GM12878 (cell line): Measurements from ENCODE around the gene IL17RA. TPM values are rescaled to one million over a fixed set of nuclear protein-coding genes. Genes with fewer than 3 reads are reported as not detected.

Experiments used
- ATAC-seq: fragments of 200-7000 bp; cut with Tn5 transposase; 3 replicates; pipeline ENCODE4 v1.9.1; 2020; ENCODE audit warnings: mild to moderate bottlenecking, moderate library complexity
- BruUV-seq: library from RNA; stranded (reverse); fragments of 400-500 nt; replicated peaks from 2 replicates; lab custom pipeline; 2021; lab: Mats Ljungman, UMichigan
- CTCF ChIA-PET: fragments of 300-600 bp; sonication (Branson Sonifier 250); formaldehyde crosslinking; extraction: SDS; loops from one replicate; lab custom pipeline; 2021; ENCODE audit warnings: inconsistent platforms; lab: Yijun Ruan, JAX
- POLR2A ChIA-PET: fragments of 350-600 bp; formaldehyde crosslinking; extraction: SDS; loops from one replicate; lab custom pipeline; 2021; ENCODE audit warnings: inconsistent platforms; lab: Charles Lee
- RAD21 ChIA-PET: fragments of 300-600 bp; sonication (Branson Sonifier 250); formaldehyde crosslinking; loops from one replicate; lab custom pipeline; 2023; ENCODE audit warnings: antibody characterized with exemption; ENCODE audit not compliant: unreplicated experiment; lab: Charles Lee
- SMC1A ChIA-PET: fragments of 300-600 bp; sonication (Branson Sonifier 250); formaldehyde crosslinking; loops from one replicate; lab custom pipeline; 2023; ENCODE audit not compliant: unreplicated experiment, uncharacterized antibody; lab: Charles Lee
- DNase-seq: peaks from one replicate; pipeline ENCODE4 v3.0.0-alpha.2; 2011; ENCODE audit warnings: low read depth, low spot score
- FAIRE-seq: peaks from 3 replicates; lab custom pipeline; 2011; peaks lifted over from hg19 to GRCh38; lab: Jason Lieb, UNC
- H2AFZ ChIP-seq: 2 replicates; pipeline ENCODE4 v1.6.0; 2011; ENCODE audit warnings: low read depth, low read length, control low read depth; ENCODE audit not compliant: control insufficient read depth
- H3K27ac ChIP-seq: 2 replicates; pipeline ENCODE4 v1.5.1; 2011; ENCODE audit warnings: control low read depth; ENCODE audit not compliant: control insufficient read depth, insufficient read depth
- H3K27me3 ChIP-seq, 2 experiments: replicated peaks in 1 of 2; 2 replicates each; pipeline versions ENCODE4 v1.6.0 to v1.6.1; 2011; ENCODE audit warnings: low read length in 1 of 2; ENCODE audit not compliant: control insufficient read depth in 2 of 2, insufficient read depth in 2 of 2
- H3K36me3 ChIP-seq, 2 experiments: 2 replicates each; pipeline ENCODE4 v1.5.1; 2011; ENCODE audit warnings: low read length in 1 of 2; ENCODE audit not compliant: control insufficient read depth in 2 of 2, insufficient read depth in 2 of 2
- H3K4me1 ChIP-seq: 2 replicates; pipeline ENCODE4 v1.6.1; 2011; ENCODE audit warnings: mild to moderate bottlenecking, low read length, moderate library complexity, mixed read lengths; ENCODE audit not compliant: control insufficient read depth, insufficient read depth
- H3K4me2 ChIP-seq: 2 replicates; pipeline ENCODE4 v1.6.0; 2011; ENCODE audit warnings: control low read depth; ENCODE audit not compliant: control insufficient read depth, insufficient read depth
- H3K4me3 ChIP-seq: fragments of 200-600 bp; sonication (generic); 2 replicates; pipeline ENCODE4 v1.5.1; 2016
- H3K79me2 ChIP-seq: 2 replicates; pipeline ENCODE4 v1.6.0; 2011; ENCODE audit warnings: low read length; ENCODE audit not compliant: control insufficient read depth, insufficient read depth
- H3K9ac ChIP-seq: 2 replicates; pipeline ENCODE4 v1.8.0; 2011; ENCODE audit warnings: low read length, control low read depth, mixed read lengths; ENCODE audit not compliant: control insufficient read depth, insufficient read depth
- H3K9me3 ChIP-seq: replicated peaks from 3 replicates; pipeline ENCODE4 v1.5.1; 2011; ENCODE audit warnings: mild to moderate bottlenecking, low read length; ENCODE audit not compliant: control insufficient read depth, insufficient read depth
- H4K20me1 ChIP-seq: 2 replicates; pipeline ENCODE4 v1.6.0; 2011; ENCODE audit not compliant: control insufficient read depth, insufficient read depth
- CBX3 ChIP-seq: fragments of 200-600 bp; sonication (generic); IDR thresholded peaks from 2 replicates; pipeline ENCODE4 v1.6.1; 2016; ENCODE audit warnings: low read depth, borderline replicate concordance
- EZH2 ChIP-seq: IDR thresholded peaks from 2 replicates; pipeline ENCODE4 v1.6.1; 2012; ENCODE audit warnings: low read depth, mild to moderate bottlenecking, control low read depth, inconsistent platforms, low read length, borderline replicate concordance; ENCODE audit not compliant: control insufficient read depth
- NFYA ChIP-seq: IDR thresholded peaks from 2 replicates; pipeline ENCODE4 v1.6.1; 2011; ENCODE audit warnings: low read depth, mild to moderate bottlenecking, low read length, improper control_type of control experiment, borderline replicate concordance
- PML ChIP-seq: IDR thresholded peaks from 2 replicates; pipeline ENCODE4 v1.6.1; 2012; ENCODE audit warnings: low read length, inconsistent platforms
- WGBS: methylation state at CpG from one replicate; pipeline ENCODE4 v1.1.6; 2016; ENCODE audit warnings: low lambda C conversion rate; ENCODE audit not compliant: insufficient replicate concordance, insufficient coverage; ENCODE audit errors: missing lambda C conversion rate; 5-methylcytosine and 5-hydroxymethylcytosine counted together
- in situ Hi-C: fragments of 300-500 bp; cut with MboI; formaldehyde crosslinking; loops from 9 replicates; pipeline ENCODE4 v1.14.3; 2018; ENCODE audit warnings: mixed read lengths
- intact Hi-C: fragments of 100-400 bp; cut with micrococcal nuclease; formaldehyde crosslinking; loops from one replicate; pipeline ENCODE4 v1.14.2; 2022; ENCODE audit not compliant: unreplicated experiment
- polyA plus RNA-seq, 11 experiments: library from polyadenylated mRNA; depleted of rRNA in 4 of 11; unstranded in 6 of 11; stranded (reverse) in 5 of 11; fragments of >200 nt; fragmentation: Nextera tagmentation in 4 of 11; fragmentation: Illumina TruSeq in 1 of 11; extraction: Ambion mirVana in 4 of 11; extraction: Trizol in 1 of 11; gene quantifications; 1 replicate in 1 of 11; 2 replicates in 10 of 11; pipeline versions ENCODE4 v1.2.1 to v1.2.3, GENCODE V29; 2011 to 2016; ENCODE audit warnings: inconsistent platforms in 2 of 11, missing spikeins in 2 of 11, low read depth in 1 of 11
- total RNA-seq, 4 experiments: library from RNA; depleted of rRNA in 3 of 4; stranded (reverse); fragments of >200 nt in 3 of 4; fragmentation: Illumina TruSeq in 1 of 4; extraction: Trizol in 1 of 4; gene quantifications; 2 replicates each; pipeline versions ENCODE4 v1.2.1 to v1.2.3, GENCODE V29; 2013 to 2021
- TF ChIP-seq, protein P1 (sequence below): IDR thresholded peaks from 2 replicates; pipeline ENCODE4 v1.6.1; 2011; ENCODE audit warnings: mild to moderate bottlenecking, low read depth, low read length, moderate library complexity; ENCODE audit not compliant: insufficient replicate concordance
- TF ChIP-seq, protein P2 (sequence below): fragments of 450-650 bp; IDR thresholded peaks from 2 replicates; pipeline ENCODE4 v1.6.1; 2017; ENCODE audit warnings: borderline replicate concordance
- TF ChIP-seq, protein P3 (sequence below): fragments of 450-650 bp; conservative IDR thresholded peaks from 2 replicates; pipeline ENCODE4 v1.6.1; 2017; ENCODE audit warnings: mild to moderate bottlenecking, moderate library complexity

Gene IL17RA
- total and polyA plus RNA-seq, 10 of the 15 experiments (the other 5 are each of a cell fraction or from before 2014, with no cell fraction given): 0.71 to 10.2 (median 4.2) TPM

DNA sequence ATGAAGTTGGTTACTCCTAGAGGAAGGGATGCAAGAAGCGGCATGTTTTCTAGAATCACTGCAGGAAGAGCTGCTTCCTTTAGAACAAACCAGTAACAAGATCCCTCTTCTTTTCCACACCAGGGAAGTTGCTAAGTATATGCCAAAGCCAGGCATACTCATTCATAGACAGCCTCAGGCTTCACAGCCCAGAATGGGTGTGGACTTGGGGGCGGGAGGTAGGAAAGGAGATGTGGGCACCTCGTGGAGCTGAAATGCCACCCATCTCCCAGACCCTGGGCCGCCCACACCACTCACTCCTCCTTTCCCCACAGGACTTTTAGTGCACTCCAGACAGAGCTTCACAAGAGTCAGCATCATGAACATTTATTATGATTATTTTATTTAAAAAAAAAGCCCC, 52.4 kb downstream of the IL17RA start:
- FAIRE-seq (no peak), DNase-seq (no peak), ATAC-seq (no peak)
- in situ Hi-C loops (no loop called here), intact Hi-C loops (no loop called here)
- H3K36me3 ChIP-seq: peaks cover 0 to 20% of the 10 kb centered on the region in 2 experiments; a peak in 3 of 4 replicates
- ChIA-PET RAD21 (no interaction called here), SMC1A (no interaction called here), CTCF (no interaction called here), POLR2A (no interaction called here)
- H3K4me2 ChIP-seq: no peak overlapping the region
- WGBS: 73% methylated on average over 4 of the region's 4 CpGs
- no peak overlapping the region for H3K27ac ChIP-seq
- no peak overlapping the region for H3K4me3 ChIP-seq
- TF ChIP-seq, protein P1, sequence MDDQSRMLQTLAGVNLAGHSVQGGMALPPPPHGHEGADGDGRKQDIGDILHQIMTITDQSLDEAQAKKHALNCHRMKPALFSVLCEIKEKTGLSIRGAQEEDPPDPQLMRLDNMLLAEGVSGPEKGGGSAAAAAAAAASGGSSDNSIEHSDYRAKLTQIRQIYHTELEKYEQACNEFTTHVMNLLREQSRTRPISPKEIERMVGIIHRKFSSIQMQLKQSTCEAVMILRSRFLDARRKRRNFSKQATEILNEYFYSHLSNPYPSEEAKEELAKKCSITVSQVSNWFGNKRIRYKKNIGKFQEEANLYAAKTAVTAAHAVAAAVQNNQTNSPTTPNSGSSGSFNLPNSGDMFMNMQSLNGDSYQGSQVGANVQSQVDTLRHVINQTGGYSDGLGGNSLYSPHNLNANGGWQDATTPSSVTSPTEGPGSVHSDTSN: no peak
- TF ChIP-seq, protein P2, sequence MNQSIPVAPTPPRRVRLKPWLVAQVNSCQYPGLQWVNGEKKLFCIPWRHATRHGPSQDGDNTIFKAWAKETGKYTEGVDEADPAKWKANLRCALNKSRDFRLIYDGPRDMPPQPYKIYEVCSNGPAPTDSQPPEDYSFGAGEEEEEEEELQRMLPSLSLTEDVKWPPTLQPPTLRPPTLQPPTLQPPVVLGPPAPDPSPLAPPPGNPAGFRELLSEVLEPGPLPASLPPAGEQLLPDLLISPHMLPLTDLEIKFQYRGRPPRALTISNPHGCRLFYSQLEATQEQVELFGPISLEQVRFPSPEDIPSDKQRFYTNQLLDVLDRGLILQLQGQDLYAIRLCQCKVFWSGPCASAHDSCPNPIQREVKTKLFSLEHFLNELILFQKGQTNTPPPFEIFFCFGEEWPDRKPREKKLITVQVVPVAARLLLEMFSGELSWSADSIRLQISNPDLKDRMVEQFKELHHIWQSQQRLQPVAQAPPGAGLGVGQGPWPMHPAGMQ: no peak
- no TSS peak for BruUV-seq
- no peak overlapping the region for H2AFZ ChIP-seq
- H3K79me2 ChIP-seq: no peaks in the 10 kb centered on the region
- H3K4me1 ChIP-seq: no peaks in the 10 kb centered on the region
- no peaks in the 10 kb centered on the region for H4K20me1 ChIP-seq
- H3K9ac ChIP-seq: no peak overlapping the region
- no peaks in the 10 kb centered on the region for H3K27me3 ChIP-seq
- no peaks in the 10 kb centered on the region for H3K9me3 ChIP-seq

DNA sequence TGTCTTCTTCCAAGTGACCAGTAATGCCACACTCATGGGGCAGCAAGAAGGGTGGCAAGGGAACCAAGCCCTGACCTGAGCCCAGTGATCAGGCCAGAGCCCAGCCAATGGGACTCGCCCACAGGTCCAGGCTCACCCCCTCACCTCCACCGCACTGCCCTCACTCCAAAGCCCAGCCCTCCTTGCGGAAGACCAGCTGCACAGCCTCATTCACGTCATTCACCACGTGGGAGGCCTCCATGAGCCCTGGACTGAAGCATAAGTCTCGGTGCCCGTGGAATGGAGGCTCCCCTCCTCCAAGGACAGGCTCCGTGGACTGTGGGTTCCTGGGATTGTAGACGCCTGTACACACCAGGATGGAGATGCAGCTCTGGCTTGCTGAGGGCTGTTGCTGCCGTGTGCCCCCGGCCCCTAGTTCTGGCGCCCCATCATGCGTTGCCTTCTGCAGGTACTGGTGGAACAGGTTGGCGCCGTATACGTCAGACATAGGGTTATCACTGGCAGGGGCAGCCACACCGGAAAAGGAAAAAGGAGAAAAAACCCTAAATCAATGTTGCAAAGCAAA, 53.1 kb downstream of the IL17RA start:
- no peaks in the 10 kb centered on the region for H3K27me3 ChIP-seq
- peaks cover 0 to 20% of the 10 kb centered on the region in 2 experiments; a peak in 3 of 4 replicates for H3K36me3 ChIP-seq
- FAIRE-seq: no peak
- TSS peak; percentile 64 for BruUV-seq
- ATAC-seq: no peak
- DNase-seq: no peak
- intact Hi-C loops: no loop called here
- H3K4me3 ChIP-seq: no peak overlapping the region
- H3K4me2 ChIP-seq: no peak overlapping the region
- TF ChIP-seq CBX3 (no peak), PML (no peak), NFYA (no peak), EZH2 (no peak)
- TF ChIP-seq, protein P3, sequence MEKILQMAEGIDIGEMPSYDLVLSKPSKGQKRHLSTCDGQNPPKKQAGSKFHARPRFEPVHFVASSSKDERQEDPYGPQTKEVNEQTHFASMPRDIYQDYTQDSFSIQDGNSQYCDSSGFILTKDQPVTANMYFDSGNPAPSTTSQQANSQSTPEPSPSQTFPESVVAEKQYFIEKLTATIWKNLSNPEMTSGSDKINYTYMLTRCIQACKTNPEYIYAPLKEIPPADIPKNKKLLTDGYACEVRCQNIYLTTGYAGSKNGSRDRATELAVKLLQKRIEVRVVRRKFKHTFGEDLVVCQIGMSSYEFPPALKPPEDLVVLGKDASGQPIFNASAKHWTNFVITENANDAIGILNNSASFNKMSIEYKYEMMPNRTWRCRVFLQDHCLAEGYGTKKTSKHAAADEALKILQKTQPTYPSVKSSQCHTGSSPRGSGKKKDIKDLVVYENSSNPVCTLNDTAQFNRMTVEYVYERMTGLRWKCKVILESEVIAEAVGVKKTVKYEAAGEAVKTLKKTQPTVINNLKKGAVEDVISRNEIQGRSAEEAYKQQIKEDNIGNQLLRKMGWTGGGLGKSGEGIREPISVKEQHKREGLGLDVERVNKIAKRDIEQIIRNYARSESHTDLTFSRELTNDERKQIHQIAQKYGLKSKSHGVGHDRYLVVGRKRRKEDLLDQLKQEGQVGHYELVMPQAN: no peak
- H3K9me3 ChIP-seq: no peaks in the 10 kb centered on the region
- no peaks in the 10 kb centered on the region for H3K4me1 ChIP-seq
- SMC1A ChIA-PET: no interaction called here
- no peak overlapping the region for H2AFZ ChIP-seq
- in situ Hi-C loops: no loop called here
- no peaks in the 10 kb centered on the region for H3K79me2 ChIP-seq
- H4K20me1 ChIP-seq: no peaks in the 10 kb centered on the region
- 96% methylated on average over 14 of the region's 17 CpGs for WGBS
- no peak overlapping the region for H3K27ac ChIP-seq
- CTCF ChIA-PET: no interaction called here
- POLR2A ChIA-PET: no interaction called here
- RAD21 ChIA-PET: no interaction called here
- H3K9ac ChIP-seq: no peak overlapping the region
